ENCODE data around the gene KLHL21. TPM values are rescaled to one million over a fixed set of nuclear protein-coding genes. Genes with fewer than 3 reads are reported as not detected.

KLHL21 gene
- total RNA-seq, 1 experiment from 2014 or later = 38.0 TPM

GRCh38 chr1:6587261-6588005 lies 15.2 kb downstream of the KLHL21 start:
- intact Hi-C loops (cut with micrococcal nuclease; ENCODE audit: unreplicated experiment) = no loop called here
- ChIA-PET CTCF (no interaction called here), POLR2A (ENCODE audit: low non-redundant PET) (no interaction called here)
- BruUV-seq (replicated peaks) = no TSS peak
- no peak overlapping the region for H3K27ac ChIP-seq (ENCODE audit: low read depth, low read length, poor library complexity, severe bottlenecking)
- DNase-seq (ENCODE audit: low spot score) = no peak
- H3K36me3 ChIP-seq (ENCODE audit: insufficient read depth, low read length, poor library complexity, severe bottlenecking) = peaks cover 29% of the 10 kb centered on the region
- no peak for TF ChIP-seq EZH2 (IDR thresholded peaks at IDR 0.05; ENCODE audit: borderline replicate concordance, low read depth, low read length, poor library complexity, severe bottlenecking)
- TF ChIP-seq CTCF (conservative IDR thresholded peaks at IDR 0.05; ENCODE audit: low read depth, low read length) = no peak
- H3K9me3 ChIP-seq (ENCODE audit: low read depth, low read length, poor library complexity, severe bottlenecking) = no peaks in the 10 kb centered on the region
- no peaks in the 10 kb centered on the region for H3K27me3 ChIP-seq (replicated peaks; ENCODE audit: insufficient read depth, low read depth, low read length, poor library complexity)
- no peaks in the 10 kb centered on the region for H3K4me1 ChIP-seq (ENCODE audit: insufficient read depth, low read length, poor library complexity, severe bottlenecking)
- H3K4me3 ChIP-seq (ENCODE audit: low read depth, low read length, poor library complexity, severe bottlenecking) = no peak overlapping the region

GRCh38 chr1:6586404-6586816 lies 16.3 kb downstream of the KLHL21 start:
- CTCF ChIA-PET = no interaction called here
- Histone ChIP-seq H3K27ac (ENCODE audit: low read depth, low read length, poor library complexity, severe bottlenecking) (no peak overlapping the region), H3K4me3 (ENCODE audit: low read depth, low read length, poor library complexity, severe bottlenecking) (no peak overlapping the region), H3K36me3 (ENCODE audit: insufficient read depth, low read length, poor library complexity, severe bottlenecking) (peaks cover 29% of the 10 kb centered on the region), H3K9me3 (ENCODE audit: low read depth, low read length, poor library complexity, severe bottlenecking) (no peaks in the 10 kb centered on the region), H3K4me1 (ENCODE audit: insufficient read depth, low read length, poor library complexity, severe bottlenecking) (no peaks in the 10 kb centered on the region), H3K27me3 (replicated peaks; ENCODE audit: insufficient read depth, low read depth, low read length, poor library complexity) (no peaks in the 10 kb centered on the region)
- no peak for DNase-seq (ENCODE audit: low spot score)
- POLR2A ChIA-PET (ENCODE audit: low non-redundant PET) = no interaction called here
- no TSS peak for BruUV-seq (replicated peaks)
- intact Hi-C loops (cut with micrococcal nuclease; ENCODE audit: unreplicated experiment) = no loop called here
- TF ChIP-seq EZH2 (IDR thresholded peaks at IDR 0.05; ENCODE audit: borderline replicate concordance, low read depth, low read length, poor library complexity, severe bottlenecking) (no peak), CTCF (conservative IDR thresholded peaks at IDR 0.05; ENCODE audit: low read depth, low read length) (no peak)

- no peak for DNase-seq (ENCODE audit: low spot score)
- no TSS peak for BruUV-seq (replicated peaks)
- Histone ChIP-seq H3K36me3 (ENCODE audit: insufficient read depth, low read length, poor library complexity, severe bottlenecking) (peaks cover 29% of the 10 kb centered on the region), H3K27me3 (replicated peaks; ENCODE audit: insufficient read depth, low read depth, low read length, poor library complexity) (no peaks in the 10 kb centered on the region), H3K4me1 (ENCODE audit: insufficient read depth, low read length, poor library complexity, severe bottlenecking) (peaks cover 4% of the 10 kb centered on the region), H3K4me3 (ENCODE audit: low read depth, low read length, poor library complexity, severe bottlenecking) (no peak overlapping the region), H3K9me3 (ENCODE audit: low read depth, low read length, poor library complexity, severe bottlenecking) (no peaks in the 10 kb centered on the region), H3K27ac (ENCODE audit: low read depth, low read length, poor library complexity, severe bottlenecking) (no peak overlapping the region)
- TF ChIP-seq EZH2 (IDR thresholded peaks at IDR 0.05; ENCODE audit: borderline replicate concordance, low read depth, low read length, poor library complexity, severe bottlenecking) (no peak), CTCF (conservative IDR thresholded peaks at IDR 0.05; ENCODE audit: low read depth, low read length) (no peak)
- POLR2A ChIA-PET (ENCODE audit: low non-redundant PET) = no interaction called here
- CTCF ChIA-PET = no interaction called here
- intact Hi-C loops (cut with micrococcal nuclease; ENCODE audit: unreplicated experiment) = no loop called here
Observed at GRCh38 chr1:6585841-6586240, 16.8 kb downstream of the KLHL21 start.

Measured in A673 (cell line).